ENCODE results near the gene HCRT. TPM values are rescaled to one million over a fixed set of nuclear protein-coding genes. Genes with fewer than 3 reads are reported as not detected.

HCRT gene
- total and polyA plus RNA-seq, 2 of the 4 experiments (the other 2 are of a cell fraction) = not detected

DNA sequence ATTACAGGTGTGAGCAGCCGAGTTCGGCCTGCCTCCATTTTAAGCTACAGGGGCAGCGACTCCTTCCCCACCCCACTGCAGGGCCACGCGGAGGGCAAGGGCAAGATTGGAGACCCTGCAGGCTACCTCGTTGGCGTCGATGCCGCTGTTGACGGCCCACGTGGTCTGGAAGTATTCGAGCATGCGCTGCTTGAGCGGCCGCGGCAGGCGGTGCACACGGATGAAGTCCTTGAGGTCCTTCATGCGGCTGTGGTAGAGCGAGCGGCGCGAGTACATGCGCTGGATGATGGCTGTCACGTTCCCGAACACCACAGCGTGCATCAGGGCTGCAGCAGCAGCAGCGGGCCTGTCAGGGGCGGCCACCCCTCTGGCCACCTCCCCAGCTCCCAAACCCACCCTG is 15.9 kb downstream of the HCRT start:
- Histone ChIP-seq H3K23ac (ENCODE audit: low read depth, low read length) (no peak overlapping the region), H3K79me1 (ENCODE audit: low read depth in 1 of 2, low read length in 2 of 2) (no peaks in the 10 kb centered on the region), H3K9me1 (ENCODE audit: insufficient read depth, low read length) (no peaks in the 10 kb centered on the region), H2BK120ac (ENCODE audit: low read depth, low read length) (no peak overlapping the region), H2AFZ (replicated peaks; ENCODE audit: low read length, poor library complexity) (no peak overlapping the region), H3K9me3 (ENCODE audit: control insufficient read depth, insufficient read depth, low read length) (no peaks in the 10 kb centered on the region), H4K5ac (ENCODE audit: low read depth, low read length) (no peak overlapping the region), H3K14ac (replicated peaks; ENCODE audit: low read depth, low read length) (no peak overlapping the region), H2AK9ac (replicated peaks; ENCODE audit: low read depth, low read length, poor library complexity) (no peak overlapping the region), H3K9ac (ENCODE audit: low read depth, low read length) (no peak overlapping the region), H3K4me2 (ENCODE audit: low read depth, low read length) (no peak overlapping the region), H3K4me1 (ENCODE audit: control insufficient read depth, insufficient read depth, low read length) (no peaks in the 10 kb centered on the region), H2AK5ac (ENCODE audit: low read depth, low read length) (no peak overlapping the region), H4K20me1 (ENCODE audit: insufficient read depth, low read length) (no peaks in the 10 kb centered on the region), H2BK20ac (ENCODE audit: low read depth, low read length) (no peak overlapping the region), H2BK5ac (ENCODE audit: low read depth, low read length, poor library complexity, severe bottlenecking) (no peak overlapping the region), H3K4me3 (ENCODE audit: insufficient read depth, low read depth, low read length) (no peak overlapping the region), H3K18ac (ENCODE audit: low read depth, low read length) (no peak overlapping the region), H4K91ac (ENCODE audit: insufficient read depth, low read depth, low read length) (no peak overlapping the region), H3K36me3 (ENCODE audit: control insufficient read depth, insufficient read depth, low read length) (no peaks in the 10 kb centered on the region), H3K56ac (ENCODE audit: extremely low read depth, insufficient read depth, low read length) (no peak overlapping the region), H3K4ac (ENCODE audit: low read depth, low read length) (no peak overlapping the region), H4K8ac (ENCODE audit: low read depth in 2 of 2, low read length in 2 of 2) (no peak overlapping the region), H2BK15ac (ENCODE audit: low read depth, low read length) (no peak overlapping the region), H3K27ac (ENCODE audit: insufficient read depth, low read length) (no peak overlapping the region), H3K27me3 (ENCODE audit: control insufficient read depth, insufficient read depth, low read length) (peaks cover 41% of the 10 kb centered on the region)
- ChIA-PET CTCF (no interaction called here), POLR2A (ENCODE audit: unreplicated experiment) (no interaction called here)
- WGBS, 2 experiments (ENCODE audit: extremely low coverage in 2 of 2, insufficient read length in 1 of 2) = 91% methylated on average over 19 of the region's 29 CpGs; no CpG with 5 or more reads in 1 of the 2 experiments
- in situ Hi-C loops (cut with MboI; ENCODE audit: low sequenced_read_pairs) (no loop called here), intact Hi-C loops (cut with micrococcal nuclease) (no loop called here), dilution Hi-C loops (cut with HindIII; ENCODE audit: low sequenced_read_pairs, unreplicated experiment) (no loop called here)
- ATAC-seq (ENCODE audit: low read depth) = no peak
- TF ChIP-seq, protein P1, sequence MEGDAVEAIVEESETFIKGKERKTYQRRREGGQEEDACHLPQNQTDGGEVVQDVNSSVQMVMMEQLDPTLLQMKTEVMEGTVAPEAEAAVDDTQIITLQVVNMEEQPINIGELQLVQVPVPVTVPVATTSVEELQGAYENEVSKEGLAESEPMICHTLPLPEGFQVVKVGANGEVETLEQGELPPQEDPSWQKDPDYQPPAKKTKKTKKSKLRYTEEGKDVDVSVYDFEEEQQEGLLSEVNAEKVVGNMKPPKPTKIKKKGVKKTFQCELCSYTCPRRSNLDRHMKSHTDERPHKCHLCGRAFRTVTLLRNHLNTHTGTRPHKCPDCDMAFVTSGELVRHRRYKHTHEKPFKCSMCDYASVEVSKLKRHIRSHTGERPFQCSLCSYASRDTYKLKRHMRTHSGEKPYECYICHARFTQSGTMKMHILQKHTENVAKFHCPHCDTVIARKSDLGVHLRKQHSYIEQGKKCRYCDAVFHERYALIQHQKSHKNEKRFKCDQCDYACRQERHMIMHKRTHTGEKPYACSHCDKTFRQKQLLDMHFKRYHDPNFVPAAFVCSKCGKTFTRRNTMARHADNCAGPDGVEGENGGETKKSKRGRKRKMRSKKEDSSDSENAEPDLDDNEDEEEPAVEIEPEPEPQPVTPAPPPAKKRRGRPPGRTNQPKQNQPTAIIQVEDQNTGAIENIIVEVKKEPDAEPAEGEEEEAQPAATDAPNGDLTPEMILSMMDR (conservative IDR thresholded peaks at IDR 0.05; ENCODE audit: low read depth, low read length) = no peak
- TF ChIP-seq, protein P2, sequence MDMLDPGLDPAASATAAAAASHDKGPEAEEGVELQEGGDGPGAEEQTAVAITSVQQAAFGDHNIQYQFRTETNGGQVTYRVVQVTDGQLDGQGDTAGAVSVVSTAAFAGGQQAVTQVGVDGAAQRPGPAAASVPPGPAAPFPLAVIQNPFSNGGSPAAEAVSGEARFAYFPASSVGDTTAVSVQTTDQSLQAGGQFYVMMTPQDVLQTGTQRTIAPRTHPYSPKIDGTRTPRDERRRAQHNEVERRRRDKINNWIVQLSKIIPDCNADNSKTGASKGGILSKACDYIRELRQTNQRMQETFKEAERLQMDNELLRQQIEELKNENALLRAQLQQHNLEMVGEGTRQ (IDR thresholded peaks at IDR 0.05; ENCODE audit: low read depth, low read length) = no peak
- no peak for TF ChIP-seq RFX5 (IDR thresholded peaks at IDR 0.05; ENCODE audit: low read depth, low read length)
- no peak for TF ChIP-seq MAZ (IDR thresholded peaks at IDR 0.05; ENCODE audit: borderline replicate concordance, low read depth, low read length)
- TF ChIP-seq BHLHE40 (IDR thresholded peaks at IDR 0.05; ENCODE audit: low read depth, low read length) = no peak
- TF ChIP-seq MAFK (IDR thresholded peaks at IDR 0.05; ENCODE audit: low read depth, low read length) = no peak
- TF ChIP-seq FOS (IDR thresholded peaks at IDR 0.05; ENCODE audit: low read depth, low read length) = no peak
- no peak for TF ChIP-seq SMC3 (IDR thresholded peaks at IDR 0.05; ENCODE audit: low read depth, low read length)
- no peak for TF ChIP-seq RAD21 (IDR thresholded peaks at IDR 0.05; ENCODE audit: low read length)
- TF ChIP-seq RCOR1 (IDR thresholded peaks at IDR 0.05; ENCODE audit: insufficient replicate concordance, low read length) = no peak
- no TSS peak for BruUV-seq (replicated peaks)
- DNase-seq = no peak

Measured in IMR-90 (cell line).